D721Med (cell line): ENCODE results near the gene DKK3.

Source experiments
- DNase-seq: peaks from one replicate; pipeline ENCODE4 v3.0.0; 2011; ENCODE audit warnings: low spot score; ENCODE audit not compliant: insufficient read length
- FAIRE-seq: peaks from 2 replicates; lab custom pipeline; 2011; peaks lifted over from hg19 to GRCh38; lab: Jason Lieb, UNC
- CTCF ChIP-seq: IDR thresholded peaks from 2 replicates; pipeline ENCODE4 v1.5.1; 2012; ENCODE audit warnings: mild to moderate bottlenecking, control low read depth; ENCODE audit not compliant: insufficient read depth; ENCODE audit errors: missing control alignments

The DKK3 gene

GRCh38 chr11:12019337-12019736, 10.9 kb upstream of the DKK3 start:
- DNase-seq (no peak), FAIRE-seq (no peak)
- TF ChIP-seq CTCF = no peak

- FAIRE-seq (no peak), DNase-seq (no peak)
- TF ChIP-seq CTCF = no peak
These were observed 9.5 kb upstream of the DKK3 start for GRCh38 chr11:12017865-12018453.

- no peak for FAIRE-seq
- TF ChIP-seq CTCF = no peak
- no peak for DNase-seq
These were observed 8.8 kb upstream of the DKK3 start for GRCh38 chr11:12017243-12017678.

- FAIRE-seq = no peak
- no peak for TF ChIP-seq CTCF
- DNase-seq = no peak
These were observed 7.8 kb upstream of the DKK3 start for GRCh38 chr11:12016246-12016645.

- no peak for FAIRE-seq
- DNase-seq = no peak
- TF ChIP-seq CTCF = no peak
These were observed 7.1 kb upstream of the DKK3 start for GRCh38 chr11:12015486-12015885.

GRCh38 chr11:12013781-12014180, 5.4 kb upstream of the DKK3 start:
- DNase-seq (no peak), FAIRE-seq (no peak)
- no peak for TF ChIP-seq CTCF

GRCh38 chr11:12009617-12010321, 1.3 kb upstream of the DKK3 start:
- TF ChIP-seq CTCF = no peak
- DNase-seq = no peak
- no peak for FAIRE-seq
